Breast epithelium (tissue), 3 donors: ENCODE results near the gene SDK2.

Experiments used
- CTCF ChIP-seq, 3 donors: fragments of 450-650 bp; IDR thresholded peaks; one replicate each; pipeline ENCODE4 v1.5.1; 2016 to 2017; ENCODE audit warnings: antibody characterized with exemption in 3 of 3, mild to moderate bottlenecking in 3 of 3, moderate library complexity in 3 of 3
- POLR2A ChIP-seq: fragments of 450-650 bp; IDR thresholded peaks from one replicate; pipeline ENCODE4 v1.6.1; 2016; ENCODE audit warnings: antibody characterized with exemption, mild to moderate bottlenecking, moderate library complexity

GRCh38 chr17:73489991-73490390, 154.3 kb downstream of the SDK2 start:
- TF ChIP-seq CTCF (IDR thresholded peaks at IDR 0.05) (no peak), POLR2A (no peak)
